COR-L47 (cell line): Measurements from ENCODE around the gene AXIN1.
"Not testable (repeated sequence)": the region's sequence is repeated elsewhere in the genome, so short reads cannot be mapped to it uniquely, and the experiment has no call there.

ENCODE experiments used
- DNase-seq: peaks from one replicate; lab custom pipeline; 2025; lab: John Stamatoyannopoulos, UW

Gene AXIN1

DNA sequence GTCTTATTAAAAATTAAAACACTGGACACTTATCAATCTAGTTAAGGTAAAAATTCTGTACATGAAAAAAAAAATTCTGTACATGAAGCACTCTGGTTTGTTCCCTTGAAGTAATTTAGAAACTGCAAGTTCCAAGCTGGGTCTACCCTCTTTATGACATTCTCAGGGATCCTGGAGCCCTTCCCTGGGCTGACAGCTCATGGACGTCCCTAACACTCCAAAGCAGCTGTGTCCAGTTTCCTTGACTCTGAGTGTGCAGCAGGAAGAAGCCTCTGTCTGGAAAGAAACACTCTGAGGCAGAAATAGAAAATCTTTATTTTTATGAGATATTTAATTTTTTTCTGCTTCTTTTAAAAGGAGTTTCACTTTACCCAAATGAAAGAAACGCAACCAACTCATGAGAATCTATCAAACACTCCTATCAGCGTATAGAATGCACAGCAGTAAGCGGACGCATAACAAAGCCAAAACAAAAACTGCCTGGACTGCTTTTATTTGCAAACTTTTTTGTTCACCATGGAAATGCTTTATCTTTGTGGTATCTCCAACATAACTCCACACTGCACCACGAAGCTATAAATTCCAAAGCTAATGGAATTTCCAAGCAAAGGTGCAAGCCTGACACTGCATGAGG lies 21.2 kb downstream of the AXIN1 start:
- not testable (repeated sequence) for DNase-seq

DNA sequence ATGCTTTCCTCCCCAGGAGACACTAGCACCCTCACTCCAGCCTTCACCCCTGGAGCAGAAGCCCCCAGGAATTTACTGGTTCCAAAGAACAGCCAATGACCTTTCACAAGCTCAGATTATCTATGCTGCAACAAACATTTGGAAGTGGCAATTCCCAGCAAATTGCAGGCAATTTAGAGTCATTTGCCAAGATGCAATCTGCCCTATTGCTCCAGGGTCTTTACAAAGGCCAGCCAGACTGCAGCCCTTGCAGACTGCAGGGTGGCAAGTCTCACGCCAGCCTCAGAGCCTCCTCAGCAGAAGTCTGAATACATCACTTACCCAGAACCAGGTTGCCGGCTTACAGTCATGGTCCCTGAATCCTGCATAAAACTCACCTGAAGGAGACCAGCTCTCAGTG lies 21.8 kb downstream of the AXIN1 start:
- DNase-seq = no peak

- DNase-seq = no peak
Measured at GRCh38 chr16:325375-326145, 27.0 kb downstream of the AXIN1 start.

DNA sequence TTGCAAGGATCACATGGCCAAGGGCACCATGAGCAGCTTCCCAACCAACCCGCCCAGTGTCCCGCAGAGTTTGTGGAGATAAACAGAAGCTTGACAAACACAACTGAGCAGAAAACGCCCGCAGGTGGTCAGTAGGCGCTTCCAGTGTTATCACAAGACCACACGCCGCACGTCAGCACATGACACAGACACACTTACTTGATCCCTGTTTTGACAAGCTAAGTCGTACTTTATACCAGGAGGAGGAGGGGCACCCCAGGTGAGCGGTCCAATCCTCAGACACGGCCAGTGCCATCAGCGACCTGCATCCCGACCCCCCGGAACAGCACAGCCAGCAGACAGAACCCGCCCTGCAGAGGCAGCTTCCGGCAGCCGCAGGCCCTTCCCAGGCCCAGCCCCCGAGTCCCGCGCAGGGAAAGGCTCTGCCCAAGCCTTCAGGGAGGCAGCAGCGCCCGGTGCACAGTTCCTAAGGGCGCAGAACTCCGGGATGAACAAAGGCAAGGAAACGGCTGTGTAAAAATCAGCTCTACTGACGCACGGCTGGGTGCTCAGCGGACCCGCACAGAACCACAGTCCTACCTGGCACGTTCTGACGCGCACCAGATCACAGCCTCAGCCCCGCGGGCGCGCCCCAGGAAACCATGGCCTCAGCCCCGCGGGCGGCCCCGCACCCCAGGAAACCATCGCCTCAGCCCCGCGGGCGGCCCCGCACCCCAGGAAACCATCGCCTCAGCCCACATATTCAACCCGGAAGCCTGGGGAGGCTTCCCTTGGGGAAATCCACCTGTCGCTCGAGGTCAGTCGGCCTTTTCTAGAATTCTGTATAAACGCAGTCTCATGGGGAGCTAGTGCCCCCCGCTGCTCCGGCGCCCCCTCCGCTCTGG lies 27.8 kb downstream of the AXIN1 start:
- DNase-seq = no peak

- DNase-seq = no peak
Measured at GRCh38 chr16:324201-324450, 28.4 kb downstream of the AXIN1 start.

GRCh38 chr16:322476-323143 lies 29.9 kb downstream of the AXIN1 start:
- DNase-seq = no peak

GRCh38 chr16:321532-321931 lies 31.0 kb downstream of the AXIN1 start:
- no peak for DNase-seq

- DNase-seq = no peak
Measured at GRCh38 chr16:320206-320605, 32.3 kb downstream of the AXIN1 start.

GRCh38 chr16:318628-319027 lies 33.9 kb downstream of the AXIN1 start:
- DNase-seq = no peak

DNA sequence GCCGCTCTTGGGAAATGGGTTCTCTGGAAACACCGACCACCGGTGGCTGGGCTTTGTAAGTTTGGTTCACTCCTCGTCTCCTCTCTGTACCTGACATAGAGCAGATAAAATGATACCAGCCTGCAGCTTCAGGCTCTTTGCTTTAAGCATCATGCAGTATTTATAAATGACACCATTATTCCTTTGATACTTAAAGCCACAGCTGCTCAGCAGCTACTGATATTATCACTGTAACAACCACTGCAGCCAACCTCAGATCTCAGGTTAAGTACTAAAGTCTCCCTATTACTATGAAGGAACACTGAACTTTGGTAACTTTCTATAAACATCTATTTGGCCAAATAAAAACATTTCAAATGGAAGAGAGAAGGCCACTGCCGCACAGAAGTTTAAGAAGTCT lies 34.9 kb downstream of the AXIN1 start:
- no peak for DNase-seq

DNA sequence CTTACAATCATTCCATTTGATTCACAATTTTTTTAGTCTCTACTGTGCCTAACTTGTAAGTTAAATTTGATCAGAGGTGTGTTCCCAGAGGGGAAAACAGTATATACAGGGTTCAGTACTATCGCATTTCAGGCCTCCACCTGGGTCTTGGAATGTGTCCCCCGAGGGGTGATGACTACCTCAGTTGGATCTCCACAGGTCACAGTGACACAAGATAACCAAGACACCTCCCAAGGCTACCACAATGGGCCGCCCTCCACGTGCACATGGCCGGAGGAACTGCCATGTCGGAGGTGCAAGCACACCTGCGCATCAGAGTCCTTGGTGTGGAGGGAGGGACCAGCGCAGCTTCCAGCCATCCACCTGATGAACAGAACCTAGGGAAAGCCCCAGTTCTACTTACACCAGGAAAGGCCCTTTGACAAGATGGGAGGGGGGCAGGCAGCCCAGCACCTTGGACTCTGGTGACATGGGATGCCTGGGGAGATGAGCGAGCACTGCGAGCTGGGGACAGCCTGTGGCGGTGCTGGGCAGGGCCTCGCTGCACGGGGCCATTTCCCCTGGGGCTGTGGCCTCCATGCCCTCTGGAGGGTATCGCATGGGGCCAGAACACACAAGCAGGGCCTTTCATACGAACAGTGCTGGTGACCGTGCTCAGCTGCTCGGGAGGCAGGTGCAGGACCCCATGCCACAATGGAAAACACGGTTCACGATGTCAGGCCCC lies 35.6 kb downstream of the AXIN1 start:
- DNase-seq = no peak

GRCh38 chr16:314795-315299 lies 37.7 kb downstream of the AXIN1 start:
- no peak for DNase-seq

- DNase-seq = no peak
Measured at GRCh38 chr16:314351-314750, 38.2 kb downstream of the AXIN1 start.

DNA sequence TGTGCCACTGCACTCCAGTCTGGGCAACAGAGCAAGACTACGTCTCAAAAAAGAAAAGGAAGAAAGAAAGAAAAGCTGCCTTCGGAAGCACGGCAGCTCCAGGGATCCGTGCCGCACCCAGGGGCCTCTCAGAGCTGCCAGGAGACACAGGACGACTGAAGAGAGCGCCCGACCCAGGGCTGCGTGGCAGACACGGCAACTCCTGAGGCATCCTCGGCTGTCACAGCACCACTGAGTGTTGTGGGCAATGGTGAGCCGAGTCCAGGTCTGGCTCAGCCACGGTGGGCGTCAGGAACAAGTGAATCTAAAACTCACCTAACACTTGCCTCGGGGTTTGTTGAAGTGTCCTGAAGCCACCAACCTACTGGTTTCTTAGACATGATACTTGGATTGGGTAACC lies 40.8 kb downstream of the AXIN1 start:
- DNase-seq = no peak

- no peak for DNase-seq
Measured at GRCh38 chr16:309476-309875, 43.0 kb downstream of the AXIN1 start.

- no peak for DNase-seq
Measured at GRCh38 chr16:307691-308312, 44.7 kb downstream of the AXIN1 start.

GRCh38 chr16:306911-307370 lies 45.6 kb downstream of the AXIN1 start:
- no peak for DNase-seq

DNA sequence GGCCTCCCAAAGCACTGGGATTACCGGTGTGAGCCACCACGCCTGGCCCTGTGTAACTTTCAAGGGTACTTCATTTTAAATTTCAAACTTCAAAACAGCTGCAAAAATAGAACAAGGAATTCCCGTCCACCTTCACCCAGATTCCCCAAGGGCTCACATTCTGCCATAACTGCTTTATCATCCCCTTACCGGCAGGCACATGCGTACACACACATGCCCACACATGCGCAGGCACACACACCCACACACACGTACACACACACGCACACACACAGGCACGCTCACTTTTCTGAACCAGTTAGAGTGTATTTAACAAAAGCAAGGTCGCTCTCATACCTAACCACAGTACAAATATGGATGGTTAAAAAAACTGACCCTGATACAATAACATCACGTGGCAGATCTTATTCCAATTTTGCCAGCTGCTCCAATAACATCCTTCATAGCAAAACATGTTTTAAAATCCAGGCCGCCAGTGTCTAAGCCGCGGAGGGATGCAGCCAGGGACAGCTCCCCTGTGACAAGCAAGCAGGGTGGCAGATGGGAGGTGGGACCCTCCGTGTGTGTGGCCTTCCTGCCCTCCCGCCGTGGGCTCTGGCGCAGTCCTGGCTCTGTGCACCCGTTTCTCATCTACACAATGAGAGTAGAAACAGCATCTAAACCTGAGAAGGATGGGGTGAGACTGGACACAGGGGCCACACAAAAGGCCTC lies 46.5 kb downstream of the AXIN1 start:
- DNase-seq = no peak

DNA sequence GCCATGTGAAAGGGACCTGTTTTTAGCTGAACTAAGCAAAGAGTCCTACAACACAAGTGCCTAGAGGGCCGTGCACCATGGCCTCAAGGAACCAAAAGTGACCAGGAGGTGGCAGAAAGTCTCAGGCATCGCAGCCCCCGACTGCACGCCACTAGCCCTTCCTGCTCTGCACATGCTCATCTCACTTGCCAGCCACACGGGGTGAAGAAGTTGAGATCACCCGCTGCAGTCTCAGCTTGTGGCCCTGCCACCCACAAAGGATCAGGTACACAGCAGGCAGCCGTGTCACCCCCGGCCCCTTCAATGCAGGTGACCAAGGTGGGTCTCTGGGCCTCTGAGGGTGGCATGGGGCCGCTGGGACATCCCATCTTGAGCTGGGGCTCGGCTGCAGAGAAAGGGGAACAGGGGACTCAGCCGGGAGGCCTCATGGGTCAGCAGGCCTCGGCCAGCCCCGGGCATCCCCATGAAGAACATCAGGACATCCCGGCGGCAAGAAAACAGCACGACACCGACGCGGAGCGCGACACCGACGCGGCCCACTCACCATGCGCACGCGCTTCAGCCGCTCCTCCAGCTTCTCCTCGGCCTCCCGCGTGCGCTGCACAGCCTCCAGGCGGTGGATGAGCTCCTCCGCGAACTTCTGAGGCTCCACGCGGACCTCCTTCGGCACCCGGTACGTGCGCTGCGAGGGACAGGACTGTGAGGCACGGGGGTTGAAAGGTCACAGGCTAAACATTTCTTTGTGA lies 48.6 kb downstream of the AXIN1 start:
- DNase-seq = no peak

DNA sequence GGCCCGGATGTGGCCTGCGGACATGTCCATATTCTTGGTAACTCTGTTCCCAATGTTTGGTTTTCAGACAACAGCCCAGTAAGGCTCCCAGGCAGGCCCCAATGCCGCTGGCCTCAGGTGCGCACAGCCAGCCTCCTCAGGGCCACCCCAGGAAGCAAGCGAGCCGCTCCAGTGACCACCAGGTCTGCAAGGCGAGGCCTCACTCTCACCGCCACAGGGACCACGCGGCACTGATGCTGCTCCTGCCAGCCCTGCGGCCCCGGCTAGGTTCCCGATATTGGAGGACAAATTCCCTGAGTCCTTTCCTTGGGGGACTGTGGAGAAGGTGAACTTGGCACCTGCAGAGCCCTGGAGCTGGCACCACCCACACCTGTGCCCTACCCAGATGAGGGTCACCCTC lies 50.6 kb downstream of the AXIN1 start:
- DNase-seq = no peak
